Keratinocyte (primary cell): Measurements from ENCODE around the gene SKP2.

Experiments
- CTCF ChIP-seq, 3 experiments: IDR thresholded peaks in 1 of 3; conservative IDR thresholded peaks in 1 of 3; optimal IDR thresholded peaks in 1 of 3; 2 replicates in 2 of 3; 3 replicates in 1 of 3; pipeline versions ENCODE3 to v1.5.1; 2011; ENCODE audit warnings: low read length in 3 of 3, mild to moderate bottlenecking in 3 of 3, moderate library complexity in 2 of 3, control low read depth in 1 of 3, inconsistent platforms in 1 of 3; ENCODE audit not compliant: insufficient read depth in 2 of 3; ENCODE audit errors: extremely low read depth in 1 of 3
- EZH2 ChIP-seq: IDR thresholded peaks from one replicate; pipeline ENCODE4 v1.6.1; 2012; ENCODE audit warnings: inconsistent platforms, mild to moderate bottlenecking, low read length, moderate library complexity

GRCh38 chr5:36180556-36181350, 28.8 kb downstream of the SKP2 start:
- TF ChIP-seq EZH2 (no peak), CTCF (optimal IDR thresholded peaks at IDR 0.05 in 1 of 3, IDR thresholded peaks at IDR 0.05 in 1 of 3, conservative IDR thresholded peaks at IDR 0.05 in 1 of 3; ENCODE audit: extremely low read depth in 1 of 3, insufficient read depth in 2 of 3, low read length in 3 of 3) (no peak)
